Measurements from ENCODE around the gene DBNDD2.

DNA sequence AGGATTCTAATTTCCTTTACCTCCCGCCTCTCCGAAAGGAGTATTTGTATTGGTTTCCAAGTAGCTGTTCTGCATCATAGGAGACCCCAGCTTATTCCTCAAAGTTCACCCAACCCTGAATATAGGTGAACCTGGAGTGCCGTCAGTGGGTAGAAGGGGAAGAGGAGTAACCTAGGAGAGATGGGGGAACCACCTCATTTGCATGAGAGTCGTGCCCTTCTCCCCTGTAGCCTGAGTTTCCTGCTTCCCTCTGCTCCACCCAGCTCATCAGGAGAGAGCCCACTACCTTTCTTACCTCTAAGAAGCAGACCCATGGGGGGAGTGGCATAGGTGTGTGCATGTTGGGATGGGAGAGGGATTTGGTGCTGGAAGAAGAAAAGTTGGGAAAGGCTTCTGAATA, 44.1 kb downstream of the DBNDD2 start:
- TF ChIP-seq, protein P1, sequence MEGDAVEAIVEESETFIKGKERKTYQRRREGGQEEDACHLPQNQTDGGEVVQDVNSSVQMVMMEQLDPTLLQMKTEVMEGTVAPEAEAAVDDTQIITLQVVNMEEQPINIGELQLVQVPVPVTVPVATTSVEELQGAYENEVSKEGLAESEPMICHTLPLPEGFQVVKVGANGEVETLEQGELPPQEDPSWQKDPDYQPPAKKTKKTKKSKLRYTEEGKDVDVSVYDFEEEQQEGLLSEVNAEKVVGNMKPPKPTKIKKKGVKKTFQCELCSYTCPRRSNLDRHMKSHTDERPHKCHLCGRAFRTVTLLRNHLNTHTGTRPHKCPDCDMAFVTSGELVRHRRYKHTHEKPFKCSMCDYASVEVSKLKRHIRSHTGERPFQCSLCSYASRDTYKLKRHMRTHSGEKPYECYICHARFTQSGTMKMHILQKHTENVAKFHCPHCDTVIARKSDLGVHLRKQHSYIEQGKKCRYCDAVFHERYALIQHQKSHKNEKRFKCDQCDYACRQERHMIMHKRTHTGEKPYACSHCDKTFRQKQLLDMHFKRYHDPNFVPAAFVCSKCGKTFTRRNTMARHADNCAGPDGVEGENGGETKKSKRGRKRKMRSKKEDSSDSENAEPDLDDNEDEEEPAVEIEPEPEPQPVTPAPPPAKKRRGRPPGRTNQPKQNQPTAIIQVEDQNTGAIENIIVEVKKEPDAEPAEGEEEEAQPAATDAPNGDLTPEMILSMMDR (IDR thresholded peaks at IDR 0.05) = no peak
- no peak for TF ChIP-seq POLR2A (IDR thresholded peaks at IDR 0.05)
